Ascending aorta (tissue), 2 donors: Measurements from ENCODE around the gene INTS11. TPM values are rescaled to one million over a fixed set of nuclear protein-coding genes. Genes with fewer than 3 reads are reported as not detected.

Experiments used
- DNase-seq, 2 donors: peaks; one replicate each; pipeline ENCODE4 v3.0.0-alpha.2; 2019; ENCODE audit warnings: low spot score in 2 of 2
- H3K27ac ChIP-seq, 2 donors: fragments of 200-600 bp; sonication (generic); one replicate each; pipeline ENCODE4 v1.5.1; 2016 to 2017; ENCODE audit warnings: mild to moderate bottlenecking in 1 of 2
- H3K27me3 ChIP-seq: fragments of 200-600 bp; sonication (generic); one replicate; pipeline ENCODE4 v1.5.1; 2017
- H3K36me3 ChIP-seq, 2 donors: fragments of 200-600 bp; sonication (generic); one replicate each; pipeline ENCODE4 v1.5.1; 2016
- H3K4me1 ChIP-seq, 2 donors: fragments of 200-600 bp; sonication (generic); one replicate each; pipeline ENCODE4 v1.5.1; 2016 to 2017; ENCODE audit warnings: mild to moderate bottlenecking in 1 of 2
- H3K4me3 ChIP-seq, 2 donors: fragments of 200-600 bp; sonication (generic); one replicate each; pipeline ENCODE4 v1.5.1; 2016 to 2017; ENCODE audit warnings: mild to moderate bottlenecking in 1 of 2
- H3K9me3 ChIP-seq, 2 donors: fragments of 200-600 bp; sonication (generic); one replicate each; pipeline ENCODE4 v1.5.1; 2016
- intact Hi-C: fragments of 100-400 bp; cut with DNase I; formaldehyde crosslinking; loops from one replicate; pipeline ENCODE4 v1.15.1; 2023
- total RNA-seq: library from RNA; depleted of rRNA; stranded (reverse); fragments of >200 nt; gene quantifications from one replicate; pipeline ENCODE4 v1.1.0, GENCODE V29; 2016
- TF ChIP-seq, protein P1 (sequence below), 3 experiments: fragments of 200-600 bp in 2 of 3; fragments of 450-650 bp in 1 of 3; sonication (generic) in 2 of 3; IDR thresholded peaks; one replicate each; pipeline ENCODE4 v1.5.1; 2016 to 2019; ENCODE audit warnings: antibody characterized with exemption in 3 of 3, mild to moderate bottlenecking in 1 of 3, moderate library complexity in 1 of 3

INTS11 gene
- total RNA-seq, 1 donor from 2014 or later, result 214 TPM

DNA sequence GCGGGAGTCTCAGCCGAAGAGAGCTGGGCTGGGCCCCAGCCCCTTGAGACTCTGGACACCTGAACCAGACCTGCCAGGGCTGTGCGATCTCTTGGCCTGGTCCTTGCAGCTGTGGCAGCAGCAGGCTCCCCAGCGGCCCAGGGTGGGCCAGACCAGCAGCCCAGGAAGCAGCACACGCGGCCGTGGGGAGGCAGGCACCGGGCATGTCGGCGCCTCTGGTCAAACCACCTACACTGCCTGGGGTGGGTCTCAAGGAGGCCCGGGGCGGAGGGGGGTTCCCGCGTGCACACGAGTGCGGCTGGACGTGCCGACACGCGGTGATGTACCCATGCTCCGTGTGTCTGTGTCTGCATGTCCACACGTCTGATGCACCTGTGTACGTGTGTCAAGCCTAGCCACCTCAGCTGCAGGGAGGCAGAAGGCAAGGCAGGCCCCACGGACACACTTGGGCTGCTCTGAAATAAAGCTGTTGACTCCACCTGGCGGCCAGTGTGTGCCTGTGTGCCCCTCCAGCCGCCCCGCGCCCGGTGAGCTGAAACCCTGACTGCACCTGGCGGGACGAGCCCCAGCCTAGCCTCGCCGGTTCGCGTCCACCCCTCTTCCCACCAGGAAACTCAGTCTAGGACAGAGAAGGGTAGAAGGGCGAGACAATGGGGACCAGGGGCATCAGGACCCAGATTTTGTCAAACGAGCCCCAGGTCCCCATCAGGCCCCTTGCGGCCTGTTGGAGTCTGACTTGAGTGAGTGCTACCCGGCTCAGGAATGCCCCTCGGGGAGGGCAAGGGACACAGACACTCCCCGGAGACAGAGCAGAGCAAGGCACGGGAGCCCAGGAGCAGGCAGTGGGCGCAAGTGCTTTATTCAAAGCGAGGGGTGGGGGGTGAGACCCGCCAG is 32.7 kb downstream of the INTS11 start:
- intact Hi-C loops, result loop anchor here (5.0 kb wide), 1 partner anchor 174 kb away; the partner anchor contains the start of gene C1orf159
- no peaks in the 10 kb centered on the region for H3K9me3 ChIP-seq
- no peak overlapping the region for H3K4me3 ChIP-seq
- H3K36me3 ChIP-seq, result peaks cover 0 to 21% of the 10 kb centered on the region in 2 donors
- H3K4me1 ChIP-seq, result peaks cover 3 to 4% of the 10 kb centered on the region in 2 donors
- TF ChIP-seq, protein P1, sequence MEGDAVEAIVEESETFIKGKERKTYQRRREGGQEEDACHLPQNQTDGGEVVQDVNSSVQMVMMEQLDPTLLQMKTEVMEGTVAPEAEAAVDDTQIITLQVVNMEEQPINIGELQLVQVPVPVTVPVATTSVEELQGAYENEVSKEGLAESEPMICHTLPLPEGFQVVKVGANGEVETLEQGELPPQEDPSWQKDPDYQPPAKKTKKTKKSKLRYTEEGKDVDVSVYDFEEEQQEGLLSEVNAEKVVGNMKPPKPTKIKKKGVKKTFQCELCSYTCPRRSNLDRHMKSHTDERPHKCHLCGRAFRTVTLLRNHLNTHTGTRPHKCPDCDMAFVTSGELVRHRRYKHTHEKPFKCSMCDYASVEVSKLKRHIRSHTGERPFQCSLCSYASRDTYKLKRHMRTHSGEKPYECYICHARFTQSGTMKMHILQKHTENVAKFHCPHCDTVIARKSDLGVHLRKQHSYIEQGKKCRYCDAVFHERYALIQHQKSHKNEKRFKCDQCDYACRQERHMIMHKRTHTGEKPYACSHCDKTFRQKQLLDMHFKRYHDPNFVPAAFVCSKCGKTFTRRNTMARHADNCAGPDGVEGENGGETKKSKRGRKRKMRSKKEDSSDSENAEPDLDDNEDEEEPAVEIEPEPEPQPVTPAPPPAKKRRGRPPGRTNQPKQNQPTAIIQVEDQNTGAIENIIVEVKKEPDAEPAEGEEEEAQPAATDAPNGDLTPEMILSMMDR (IDR thresholded peaks at IDR 0.05), result peak; percentile 35 to 57 (median 54)
- no peak for DNase-seq
- no peak overlapping the region for H3K27ac ChIP-seq
- no peaks in the 10 kb centered on the region for H3K27me3 ChIP-seq

DNA sequence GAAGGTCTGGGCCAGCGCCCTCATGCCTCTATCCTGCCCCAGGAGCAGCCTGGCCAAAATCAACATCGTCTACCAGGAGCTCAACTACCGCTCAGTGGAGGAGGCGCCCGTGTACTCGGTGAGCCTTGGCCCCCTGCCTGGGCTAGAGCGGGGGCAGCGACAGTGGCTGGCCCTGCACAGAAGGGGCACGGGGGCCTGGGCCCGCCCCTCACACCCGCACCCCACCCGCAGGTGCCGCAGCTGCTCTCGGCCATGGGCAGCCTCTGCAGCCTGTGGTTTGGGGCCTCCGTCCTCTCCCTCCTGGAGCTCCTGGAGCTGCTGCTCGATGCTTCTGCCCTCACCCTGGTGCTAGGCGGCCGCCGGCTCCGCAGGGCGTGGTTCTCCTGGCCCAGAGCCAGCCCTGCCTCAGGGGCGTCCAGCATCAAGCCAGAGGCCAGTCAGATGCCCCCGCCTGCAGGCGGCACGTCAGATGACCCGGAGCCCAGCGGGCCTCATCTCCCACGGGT is 33.4 kb downstream of the INTS11 start:
- H3K4me3 ChIP-seq, result no peak overlapping the region
- TF ChIP-seq, protein P1 (IDR thresholded peaks at IDR 0.05), result no peak
- H3K27ac ChIP-seq, result no peak overlapping the region
- intact Hi-C loops, result loop anchor here (5.0 kb wide), 1 partner anchor 174 kb away; the partner anchor contains the start of gene C1orf159
- no peaks in the 10 kb centered on the region for H3K27me3 ChIP-seq
- H3K4me1 ChIP-seq, result peaks cover 3 to 4% of the 10 kb centered on the region in 2 donors
- H3K9me3 ChIP-seq, result no peaks in the 10 kb centered on the region
- no peak for DNase-seq
- H3K36me3 ChIP-seq, result peaks cover 0 to 14% of the 10 kb centered on the region in 2 donors

DNA sequence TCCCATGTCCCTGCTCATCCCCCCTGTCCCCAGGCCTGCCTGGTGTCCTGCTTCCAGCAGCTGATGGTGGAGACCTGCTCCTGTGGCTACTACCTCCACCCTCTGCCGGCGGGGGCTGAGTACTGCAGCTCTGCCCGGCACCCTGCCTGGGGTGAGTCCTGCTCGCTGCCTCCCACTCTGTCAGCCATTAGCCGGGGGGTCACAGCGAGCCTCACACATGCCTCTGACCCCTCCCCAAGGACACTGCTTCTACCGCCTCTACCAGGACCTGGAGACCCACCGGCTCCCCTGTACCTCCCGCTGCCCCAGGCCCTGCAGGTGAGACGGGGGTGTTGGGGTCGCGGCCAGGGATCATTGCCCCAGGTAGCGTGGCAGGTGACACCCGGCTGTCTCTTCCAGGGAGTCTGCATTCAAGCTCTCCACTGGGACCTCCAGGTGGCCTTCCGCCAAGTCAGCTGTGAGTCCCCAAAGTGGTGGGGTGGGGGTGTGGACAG is 34.2 kb downstream of the INTS11 start:
- no peaks in the 10 kb centered on the region for H3K27me3 ChIP-seq

DNA sequence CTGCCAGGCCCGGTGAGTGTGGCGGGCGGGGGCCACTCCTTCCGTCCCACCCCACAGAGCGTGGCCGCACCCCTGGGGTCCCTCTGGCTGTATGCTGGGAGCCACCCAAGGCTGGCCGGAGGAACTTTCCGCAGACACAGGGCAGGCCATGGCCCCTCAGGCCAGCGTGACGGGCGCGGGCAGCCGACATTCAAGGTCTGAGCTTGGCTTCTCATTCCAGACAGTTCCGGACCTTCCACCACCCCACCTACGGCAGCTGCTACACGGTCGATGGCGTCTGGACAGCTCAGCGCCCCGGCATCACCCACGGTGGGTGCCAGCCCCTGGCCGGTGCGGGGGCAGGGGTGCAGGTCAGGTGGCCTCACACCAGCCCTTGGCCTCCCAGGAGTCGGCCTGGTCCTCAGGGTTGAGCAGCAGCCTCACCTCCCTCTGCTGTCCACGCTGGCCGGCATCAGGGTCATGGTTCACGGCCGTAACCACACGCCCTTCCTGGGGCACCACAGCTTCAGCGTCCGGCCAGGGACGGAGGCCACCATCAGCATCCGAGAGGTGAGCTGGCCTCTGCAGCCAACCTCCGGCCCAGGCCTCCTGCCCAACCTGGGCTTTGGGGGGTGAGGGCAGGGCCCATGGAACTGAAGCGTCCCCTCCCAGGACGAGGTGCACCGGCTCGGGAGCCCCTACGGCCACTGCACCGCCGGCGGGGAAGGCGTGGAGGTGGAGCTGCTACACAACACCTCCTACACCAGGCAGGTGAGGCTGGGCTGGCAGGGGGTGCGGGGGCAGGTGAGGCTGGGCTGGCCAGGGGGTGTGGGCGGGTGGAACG is 37.0 kb downstream of the INTS11 start:
- no peak for DNase-seq
- TF ChIP-seq, protein P1 (IDR thresholded peaks at IDR 0.05), result no peak
- no peaks in the 10 kb centered on the region for H3K27me3 ChIP-seq
- no peak overlapping the region for H3K4me3 ChIP-seq
- peaks cover 3 to 4% of the 10 kb centered on the region in 2 donors for H3K4me1 ChIP-seq
- H3K9me3 ChIP-seq, result no peaks in the 10 kb centered on the region
- H3K27ac ChIP-seq, result no peak overlapping the region
- no peaks in the 10 kb centered on the region for H3K36me3 ChIP-seq
- intact Hi-C loops, result no loop called here

More for the DNA sequence above, 34.2 kb downstream of the INTS11 start:
- Histone ChIP-seq H3K9me3 (no peaks in the 10 kb centered on the region), H3K27ac (no peak overlapping the region), H3K4me1 (peaks cover 3 to 4% of the 10 kb centered on the region in 2 donors), H3K4me3 (no peak overlapping the region), H3K36me3 (peaks cover 0 to 8% of the 10 kb centered on the region in 2 donors)
- no peak for DNase-seq
- TF ChIP-seq, protein P1 (IDR thresholded peaks at IDR 0.05), result peak; percentile 60 to 70 (median 63)
- intact Hi-C loops, result loop anchor here (5.0 kb wide), 1 partner anchor 173 kb away; the partner anchor contains the start of gene C1orf159
